OCI-LY3 (cell line): ENCODE results near the gene PRDM11.

Source experiments
- EZH2phosphoT487 ChIP-seq: fragments of 200-600 bp; shearing (Covaris generic); IDR thresholded peaks from 2 replicates; pipeline ENCODE4 v1.6.1; 2018; ENCODE audit warnings: antibody characterized with exemption, mixed run types, low read depth
- TF ChIP-seq, protein P1 (sequence below): fragments of 200-600, 300-600 bp; sonication (generic); IDR thresholded peaks from 2 replicates; pipeline ENCODE4 v1.5.1; 2014; ENCODE audit warnings: antibody characterized with exemption, low read length, low read depth

DNA sequence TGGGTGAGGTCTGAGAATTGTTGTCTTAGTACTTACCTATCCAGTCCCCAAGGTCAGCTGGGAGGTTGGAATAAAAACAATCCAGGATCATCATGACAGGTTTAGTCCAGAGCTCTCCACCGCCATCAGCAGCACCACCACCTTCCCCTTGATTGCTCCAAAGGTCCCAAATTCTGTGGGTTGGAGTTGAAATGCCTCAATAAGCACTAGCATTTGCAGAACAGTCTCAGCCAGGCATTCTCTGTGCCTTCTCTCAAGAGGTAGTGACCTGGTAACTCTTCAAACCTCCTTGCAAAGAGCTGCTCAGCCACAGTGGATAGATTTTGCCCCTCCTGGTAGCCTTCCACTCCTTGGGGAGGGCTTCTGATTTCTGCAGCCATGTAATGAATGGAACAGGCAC lies 69.6 kb downstream of the PRDM11 start:
- TF ChIP-seq, protein P1, sequence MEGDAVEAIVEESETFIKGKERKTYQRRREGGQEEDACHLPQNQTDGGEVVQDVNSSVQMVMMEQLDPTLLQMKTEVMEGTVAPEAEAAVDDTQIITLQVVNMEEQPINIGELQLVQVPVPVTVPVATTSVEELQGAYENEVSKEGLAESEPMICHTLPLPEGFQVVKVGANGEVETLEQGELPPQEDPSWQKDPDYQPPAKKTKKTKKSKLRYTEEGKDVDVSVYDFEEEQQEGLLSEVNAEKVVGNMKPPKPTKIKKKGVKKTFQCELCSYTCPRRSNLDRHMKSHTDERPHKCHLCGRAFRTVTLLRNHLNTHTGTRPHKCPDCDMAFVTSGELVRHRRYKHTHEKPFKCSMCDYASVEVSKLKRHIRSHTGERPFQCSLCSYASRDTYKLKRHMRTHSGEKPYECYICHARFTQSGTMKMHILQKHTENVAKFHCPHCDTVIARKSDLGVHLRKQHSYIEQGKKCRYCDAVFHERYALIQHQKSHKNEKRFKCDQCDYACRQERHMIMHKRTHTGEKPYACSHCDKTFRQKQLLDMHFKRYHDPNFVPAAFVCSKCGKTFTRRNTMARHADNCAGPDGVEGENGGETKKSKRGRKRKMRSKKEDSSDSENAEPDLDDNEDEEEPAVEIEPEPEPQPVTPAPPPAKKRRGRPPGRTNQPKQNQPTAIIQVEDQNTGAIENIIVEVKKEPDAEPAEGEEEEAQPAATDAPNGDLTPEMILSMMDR, result no peak
- no peak for TF ChIP-seq EZH2phosphoT487
